DMS153 (cell line): Measurements from ENCODE around the gene SYT2.
"Not testable (repeated sequence)": the region's sequence is repeated elsewhere in the genome, so short reads cannot be mapped to it uniquely, and the experiment has no call there.

Source experiments
- DNase-seq: peaks from one replicate; lab custom pipeline; 2025; lab: John Stamatoyannopoulos, UW

Gene SYT2

GRCh38 chr1:202590975-202591411 is 119.3 kb downstream of the SYT2 start:
- no peak for DNase-seq

GRCh38 chr1:202590126-202590525 is 120.1 kb downstream of the SYT2 start:
- DNase-seq = no peak

GRCh38 chr1:202589190-202589930 is 120.9 kb downstream of the SYT2 start:
- no peak for DNase-seq

- no peak for DNase-seq
Observed at GRCh38 chr1:202588503-202589189, 121.6 kb downstream of the SYT2 start.

DNA sequence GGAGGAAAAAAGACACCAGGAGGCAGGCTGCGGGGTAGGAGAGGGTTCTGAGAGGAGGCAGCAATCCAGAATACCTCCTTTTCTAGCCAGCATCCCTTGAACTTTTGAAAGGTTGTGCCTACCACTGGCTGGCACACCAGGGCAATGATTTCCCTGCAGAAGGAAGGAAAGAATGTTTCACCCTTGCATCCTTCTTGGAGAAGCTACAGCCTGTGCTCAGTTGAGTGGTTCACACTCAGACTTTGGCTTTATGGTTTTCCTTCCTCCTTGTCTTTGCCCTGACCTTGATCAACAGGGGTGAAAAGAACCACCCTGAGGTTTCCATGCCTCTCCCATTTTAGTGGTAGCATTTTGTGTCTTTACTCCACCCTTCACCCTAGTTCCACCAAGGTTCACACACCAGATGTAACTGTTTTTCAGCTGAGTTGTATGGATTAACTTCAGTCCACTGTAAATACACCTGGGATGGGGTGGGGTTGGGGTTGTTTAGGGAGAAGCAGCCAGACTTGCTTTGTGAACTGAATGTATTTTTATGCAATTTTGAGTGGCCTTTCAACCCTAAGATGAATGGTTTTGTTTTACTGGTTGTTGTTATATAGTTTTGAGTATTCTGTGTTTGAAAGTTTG is 122.3 kb downstream of the SYT2 start:
- DNase-seq = no peak

DNA sequence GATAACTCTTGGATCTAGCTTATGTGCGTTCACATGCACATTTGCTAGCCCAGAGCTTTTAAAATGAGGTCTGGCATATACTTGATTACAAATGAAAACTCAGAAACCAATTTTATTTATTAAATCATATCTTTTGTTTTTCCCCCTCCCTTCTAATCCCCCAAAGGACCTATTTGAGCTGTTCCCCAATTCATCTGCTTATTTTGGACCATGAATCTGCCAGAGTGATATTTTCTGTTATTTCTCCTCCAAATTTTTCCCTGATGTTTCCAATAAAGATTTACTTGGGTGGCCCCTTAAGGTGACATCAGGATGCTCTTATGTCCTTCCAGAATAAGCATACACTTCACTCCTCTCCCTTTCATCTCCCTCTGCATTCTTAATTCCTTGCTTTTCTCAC is 123.4 kb downstream of the SYT2 start:
- no peak for DNase-seq

DNA sequence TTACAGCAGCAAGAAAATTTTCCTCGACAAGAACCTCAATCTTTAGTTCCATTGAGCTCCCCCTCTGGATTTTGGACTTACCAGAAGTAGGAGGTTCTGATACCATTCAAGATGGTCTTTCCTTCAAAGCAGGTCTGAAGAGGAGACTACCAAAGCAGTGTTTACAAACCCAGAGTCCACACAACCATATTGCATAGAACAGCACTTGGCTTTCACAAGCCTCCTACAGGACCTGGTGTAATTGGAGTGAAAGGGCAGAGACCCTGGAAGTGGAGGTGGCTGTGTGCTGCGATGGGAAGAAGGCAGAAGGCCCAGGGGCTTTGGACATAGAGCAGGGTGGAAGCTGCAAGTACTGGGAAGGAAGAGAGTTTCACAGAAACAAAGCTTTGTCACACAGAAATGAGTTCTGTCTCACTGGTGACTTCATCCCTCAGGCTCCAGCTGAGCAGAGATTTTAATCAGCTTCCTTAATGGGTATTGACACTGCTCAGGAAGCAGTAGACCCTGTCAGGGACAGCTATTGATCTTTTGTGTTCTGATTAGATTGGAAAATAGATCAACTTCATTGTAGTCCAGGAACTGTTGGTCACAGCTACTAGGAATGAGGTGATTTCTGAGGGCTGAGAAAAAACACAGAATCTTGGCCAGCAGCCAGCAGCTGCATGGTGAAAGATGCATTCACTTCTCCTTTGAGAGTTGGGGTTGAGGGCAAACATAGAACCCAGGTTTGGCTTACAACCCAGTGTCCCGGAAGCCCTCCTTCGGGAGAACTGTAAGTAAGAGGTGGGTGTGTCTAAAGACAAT is 124.0 kb downstream of the SYT2 start:
- peak; percentile 55 for DNase-seq

GRCh38 chr1:202585590-202585933 is 124.7 kb downstream of the SYT2 start:
- no peak for DNase-seq

- DNase-seq = no peak
Observed at GRCh38 chr1:202584707-202585589, 125.3 kb downstream of the SYT2 start.

DNA sequence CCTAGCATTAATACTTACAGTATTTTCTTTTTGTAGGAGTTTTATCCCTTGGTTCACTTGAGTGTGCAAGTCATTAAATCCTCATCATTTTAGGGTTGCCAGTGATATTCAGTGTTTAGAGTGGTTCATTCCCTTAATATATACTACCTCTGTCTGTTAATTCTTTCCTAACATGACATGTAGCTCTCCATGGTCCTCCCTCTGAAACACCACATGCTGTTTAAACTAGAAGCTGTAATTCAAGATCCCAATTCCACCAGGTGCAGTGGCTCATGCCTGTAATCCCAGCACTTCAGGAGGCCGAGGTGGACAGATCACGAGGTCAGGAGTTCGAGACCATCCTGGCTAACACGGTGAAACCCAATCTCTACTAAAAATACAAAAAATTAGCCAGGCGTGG is 127.9 kb downstream of the SYT2 start:
- DNase-seq = not testable (repeated sequence)

GRCh38 chr1:202580619-202581018 is 129.6 kb downstream of the SYT2 start:
- DNase-seq = no peak

- no peak for DNase-seq
Observed at GRCh38 chr1:202579806-202580205, 130.4 kb downstream of the SYT2 start.

- no peak for DNase-seq
Observed at GRCh38 chr1:202578565-202578964, 131.7 kb downstream of the SYT2 start.

DNA sequence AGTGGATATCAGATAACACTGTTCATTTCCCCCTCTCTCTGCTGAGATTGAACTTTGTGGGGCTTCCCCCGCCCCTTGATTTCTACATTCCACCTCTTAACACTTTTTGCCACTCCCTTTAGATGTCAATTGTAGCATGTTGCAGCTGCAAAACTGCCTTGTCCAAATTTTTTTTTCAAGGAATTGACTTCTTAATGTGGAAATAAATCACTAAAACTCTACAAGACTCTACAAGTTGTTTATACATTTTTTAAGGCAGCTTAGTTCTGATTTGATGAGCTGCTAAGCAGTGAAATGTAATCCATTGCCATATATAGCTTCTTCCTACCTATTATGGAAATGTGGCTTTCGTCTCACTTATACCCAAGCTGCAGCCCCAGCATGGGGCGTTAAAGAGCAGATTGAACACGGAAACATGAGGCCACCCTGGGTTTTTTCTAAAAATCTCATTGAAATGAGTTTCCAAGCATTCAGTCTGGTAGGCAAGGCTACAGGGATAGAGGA is 132.2 kb downstream of the SYT2 start:
- no peak for DNase-seq

DNA sequence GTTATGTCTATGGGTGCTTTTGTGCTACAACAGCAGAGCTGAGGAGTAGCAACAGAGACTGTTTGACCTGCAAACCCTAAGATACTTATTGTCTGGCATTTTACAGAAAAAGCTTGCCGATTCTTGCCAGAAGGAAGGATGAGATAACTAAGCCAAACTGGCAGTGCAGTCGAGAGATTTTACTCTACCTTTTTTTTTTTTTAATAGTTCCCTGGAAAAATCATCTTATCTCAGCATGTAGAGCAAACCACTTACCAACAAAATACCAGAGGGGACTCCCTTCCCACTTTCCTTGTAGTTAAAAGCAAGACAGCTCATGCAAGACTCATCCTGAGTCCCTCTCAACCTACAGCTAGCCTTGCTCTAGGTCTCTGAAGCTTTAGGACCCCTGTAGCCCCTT is 132.9 kb downstream of the SYT2 start:
- no peak for DNase-seq

DNA sequence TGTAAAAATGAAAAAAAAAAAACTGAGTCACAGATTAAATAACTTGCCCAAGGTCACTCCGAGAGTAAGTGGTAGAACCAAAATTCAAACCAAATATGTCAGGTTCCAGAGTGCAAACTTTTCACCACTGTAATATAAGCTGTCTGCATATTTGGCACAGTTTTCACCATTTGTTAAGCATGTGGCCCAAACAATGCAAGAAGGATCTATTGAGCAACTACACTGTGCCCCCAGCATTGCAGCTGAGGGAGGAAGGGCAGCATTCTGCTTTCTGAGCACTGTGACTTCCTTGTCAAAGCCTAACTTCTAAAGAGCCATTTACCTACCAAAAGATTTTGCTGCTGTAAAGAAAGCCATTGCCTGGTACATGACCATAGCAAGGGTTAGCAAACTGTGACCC is 133.4 kb downstream of the SYT2 start:
- no peak for DNase-seq

DNA sequence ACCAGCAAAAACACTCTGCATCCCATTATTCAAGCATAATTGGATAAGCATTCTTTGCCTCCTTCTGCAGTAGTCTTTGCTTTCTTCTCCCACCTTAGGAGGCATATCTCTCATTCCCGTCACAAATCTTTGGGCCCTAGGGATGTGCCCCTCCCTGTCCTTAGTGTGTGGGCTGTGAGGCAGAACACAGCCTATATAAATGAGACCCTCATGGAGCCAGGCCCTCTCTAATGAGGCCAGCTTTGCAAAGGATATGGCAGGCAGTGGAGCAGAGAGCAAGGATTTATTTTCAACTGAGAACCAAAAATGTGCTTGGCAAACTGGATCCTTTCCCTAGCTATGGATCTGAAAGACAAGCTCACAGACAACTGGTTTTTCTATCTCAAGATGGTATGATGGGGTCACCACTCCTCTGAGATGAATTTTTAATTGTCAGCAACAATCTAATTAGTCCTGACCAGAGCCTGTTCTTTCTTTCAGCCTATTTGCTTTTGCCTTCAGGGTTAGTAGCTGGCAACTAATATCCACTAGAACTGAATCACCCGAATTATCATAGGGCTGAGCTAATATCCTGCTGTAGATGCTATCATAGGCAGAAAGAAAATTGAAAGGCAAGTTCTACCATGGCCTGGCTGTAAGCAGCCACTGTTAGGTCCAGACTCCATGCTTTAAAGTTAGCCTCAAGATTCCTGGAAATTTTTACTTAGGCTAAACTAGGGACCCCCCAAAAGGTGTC is 134.2 kb downstream of the SYT2 start:
- no peak for DNase-seq

- DNase-seq = peak; percentile 24
Observed at GRCh38 chr1:202572867-202573266, 137.4 kb downstream of the SYT2 start.

DNA sequence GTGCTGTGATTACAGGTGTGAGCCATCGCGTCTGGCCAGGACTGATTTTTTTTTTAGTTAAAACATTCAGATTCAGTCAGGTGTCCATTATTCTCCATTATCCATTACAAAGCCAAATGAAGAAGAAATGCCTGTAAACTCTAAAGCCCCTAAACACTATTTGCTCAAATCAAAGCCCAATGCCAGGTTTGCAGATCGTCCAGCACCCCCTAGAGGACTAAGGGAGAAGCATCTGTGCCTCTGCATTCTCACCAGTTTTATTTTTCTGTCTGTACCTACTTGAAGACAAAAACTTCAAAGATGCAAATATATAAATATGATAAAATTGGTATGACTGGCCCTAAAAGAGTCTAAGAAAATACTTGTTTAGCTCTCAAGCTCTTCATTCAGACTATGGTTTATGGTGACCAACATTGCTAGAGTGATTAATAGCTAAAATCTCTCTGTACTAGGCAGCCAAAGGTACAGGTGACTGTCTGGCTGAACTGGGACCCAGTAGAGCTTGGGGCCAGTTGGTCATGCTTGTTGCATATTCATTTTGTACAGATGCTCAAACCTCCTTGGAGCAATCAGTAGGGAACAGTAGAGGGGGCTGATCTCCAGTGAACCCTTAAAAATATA is 138.4 kb downstream of the SYT2 start:
- no peak for DNase-seq
